HG03175 (cell line): ENCODE data around the gene RAD51B.

Experiments used
- ATAC-seq: cut with Tn5 transposase; IDR thresholded peaks from one replicate; pipeline ENCODE4 v1.9.1; 2021; ENCODE audit warnings: mild to moderate bottlenecking, moderate library complexity; ENCODE audit not compliant: unreplicated experiment

Gene RAD51B

GRCh38 chr14:68739701-68740100 lies 920.1 kb downstream of the RAD51B start:
- ATAC-seq = no peak

- ATAC-seq = no peak
Measured at GRCh38 chr14:68740788-68741476, 921.4 kb downstream of the RAD51B start.

GRCh38 chr14:68741477-68741791 lies 921.9 kb downstream of the RAD51B start:
- ATAC-seq = no peak

GRCh38 chr14:68741839-68742470 lies 922.4 kb downstream of the RAD51B start:
- ATAC-seq = peak; percentile 92

- no peak for ATAC-seq
Measured at GRCh38 chr14:68744613-68745012, 925.0 kb downstream of the RAD51B start.

GRCh38 chr14:68747393-68747792 lies 927.8 kb downstream of the RAD51B start:
- ATAC-seq = no peak

- no peak for ATAC-seq
Measured at GRCh38 chr14:68748260-68748659, 928.7 kb downstream of the RAD51B start.

- ATAC-seq = no peak
Measured at GRCh38 chr14:68748691-68749090, 929.1 kb downstream of the RAD51B start.

- ATAC-seq = no peak
Measured at GRCh38 chr14:68749487-68750475, 930.2 kb downstream of the RAD51B start.

- ATAC-seq = no peak
Measured at GRCh38 chr14:68752271-68753006, 932.9 kb downstream of the RAD51B start.

GRCh38 chr14:68753690-68754089 lies 934.1 kb downstream of the RAD51B start:
- no peak for ATAC-seq

GRCh38 chr14:68755016-68755353 lies 935.4 kb downstream of the RAD51B start:
- no peak for ATAC-seq

- ATAC-seq = no peak
Measured at GRCh38 chr14:68756000-68756481, 936.5 kb downstream of the RAD51B start.

- no peak for ATAC-seq
Measured at GRCh38 chr14:68756734-68757133, 937.2 kb downstream of the RAD51B start.

GRCh38 chr14:68757618-68758081 lies 938.1 kb downstream of the RAD51B start:
- no peak for ATAC-seq

- no peak for ATAC-seq
Measured at GRCh38 chr14:68758301-68758700, 938.7 kb downstream of the RAD51B start.

GRCh38 chr14:68759017-68759560 lies 939.5 kb downstream of the RAD51B start:
- ATAC-seq = no peak

- ATAC-seq = no peak
Measured at GRCh38 chr14:68759937-68760336, 940.4 kb downstream of the RAD51B start.

GRCh38 chr14:68760761-68761160 lies 941.2 kb downstream of the RAD51B start:
- no peak for ATAC-seq

GRCh38 chr14:68761391-68761790 lies 941.8 kb downstream of the RAD51B start:
- ATAC-seq = no peak
